Mammary epithelial cell (primary cell): Measurements from ENCODE around the gene ZNF444.

Source experiments
- EZH2 ChIP-seq: IDR thresholded peaks from 2 replicates; pipeline ENCODE4 v1.6.1; 2012; ENCODE audit warnings: low read length, inconsistent platforms, borderline replicate concordance
- TF ChIP-seq, protein P1 (sequence below), 2 donors: IDR thresholded peaks in 1 of 2; conservative IDR thresholded peaks in 1 of 2; 2 replicates each; pipeline ENCODE4 v1.5.1; 2011 to 2012; ENCODE audit warnings: inconsistent platforms in 2 of 2, low read length in 2 of 2, mild to moderate bottlenecking in 2 of 2, control low read depth in 1 of 2, low read depth in 1 of 2; ENCODE audit not compliant: insufficient read depth in 1 of 2; ENCODE audit errors: extremely low read depth in 1 of 2

DNA sequence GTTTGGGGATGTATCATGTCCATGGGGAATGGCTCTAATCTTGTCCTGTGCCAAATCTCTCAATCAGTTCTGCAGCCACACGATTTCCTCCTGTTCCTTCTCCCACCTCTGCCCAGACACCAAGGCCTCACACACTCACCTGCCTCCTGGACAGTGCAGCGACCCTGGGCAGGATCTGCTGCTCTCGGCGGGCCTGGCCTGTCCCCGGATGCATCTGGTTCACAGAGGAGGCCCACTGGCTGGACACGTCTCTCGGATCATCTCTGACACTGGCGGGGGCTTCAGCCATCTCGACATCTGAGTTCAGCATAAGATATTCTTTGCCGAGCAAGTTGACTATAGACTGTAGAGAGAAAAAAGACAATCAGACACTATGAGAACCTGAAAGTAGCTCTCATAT, 50.6 kb downstream of the ZNF444 start:
- TF ChIP-seq, protein P1, sequence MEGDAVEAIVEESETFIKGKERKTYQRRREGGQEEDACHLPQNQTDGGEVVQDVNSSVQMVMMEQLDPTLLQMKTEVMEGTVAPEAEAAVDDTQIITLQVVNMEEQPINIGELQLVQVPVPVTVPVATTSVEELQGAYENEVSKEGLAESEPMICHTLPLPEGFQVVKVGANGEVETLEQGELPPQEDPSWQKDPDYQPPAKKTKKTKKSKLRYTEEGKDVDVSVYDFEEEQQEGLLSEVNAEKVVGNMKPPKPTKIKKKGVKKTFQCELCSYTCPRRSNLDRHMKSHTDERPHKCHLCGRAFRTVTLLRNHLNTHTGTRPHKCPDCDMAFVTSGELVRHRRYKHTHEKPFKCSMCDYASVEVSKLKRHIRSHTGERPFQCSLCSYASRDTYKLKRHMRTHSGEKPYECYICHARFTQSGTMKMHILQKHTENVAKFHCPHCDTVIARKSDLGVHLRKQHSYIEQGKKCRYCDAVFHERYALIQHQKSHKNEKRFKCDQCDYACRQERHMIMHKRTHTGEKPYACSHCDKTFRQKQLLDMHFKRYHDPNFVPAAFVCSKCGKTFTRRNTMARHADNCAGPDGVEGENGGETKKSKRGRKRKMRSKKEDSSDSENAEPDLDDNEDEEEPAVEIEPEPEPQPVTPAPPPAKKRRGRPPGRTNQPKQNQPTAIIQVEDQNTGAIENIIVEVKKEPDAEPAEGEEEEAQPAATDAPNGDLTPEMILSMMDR (conservative IDR thresholded peaks at IDR 0.05 in 1 of 2, IDR thresholded peaks at IDR 0.05 in 1 of 2; ENCODE audit: extremely low read depth in 1 of 2, insufficient read depth in 1 of 2, low read depth in 1 of 2, low read length in 2 of 2): no peak
- no peak for TF ChIP-seq EZH2
